ENCODE results near the gene KCNE3.

KCNE3 gene

GRCh38 chr11:74480688-74481417 is 13.5 kb upstream of the KCNE3 start:
- no peak for TF ChIP-seq CTCF (conservative IDR thresholded peaks at IDR 0.05; ENCODE audit: low read depth)
- POLR2A ChIA-PET (ENCODE audit: low non-redundant PET) = no interaction called here
- DNase-seq (ENCODE audit: low spot score) = no peak
- CTCF ChIA-PET = no interaction called here
- no peak overlapping the region for H3K27ac ChIP-seq

GRCh38 chr11:74479732-74480123 is 12.4 kb upstream of the KCNE3 start:
- CTCF ChIA-PET = no interaction called here

GRCh38 chr11:74478877-74479731 is 11.8 kb upstream of the KCNE3 start:
- no peak overlapping the region for H3K27ac ChIP-seq
- ChIA-PET POLR2A (ENCODE audit: low non-redundant PET) (no interaction called here), CTCF (no interaction called here)
- TF ChIP-seq CTCF (conservative IDR thresholded peaks at IDR 0.05; ENCODE audit: low read depth) = no peak
- DNase-seq (ENCODE audit: low spot score) = no peak

More at GRCh38 chr11:74479732-74480123, 12.4 kb upstream of the KCNE3 start:
- POLR2A ChIA-PET (ENCODE audit: low non-redundant PET) = no interaction called here
- H3K27ac ChIP-seq = no peak overlapping the region
- DNase-seq (ENCODE audit: low spot score) = no peak
- TF ChIP-seq CTCF (conservative IDR thresholded peaks at IDR 0.05; ENCODE audit: low read depth) = no peak

GRCh38 chr11:74476536-74476935 is 9.2 kb upstream of the KCNE3 start:
- H3K27ac ChIP-seq = no peak overlapping the region
- CTCF ChIA-PET = no interaction called here
- no peak for DNase-seq (ENCODE audit: low spot score)
- POLR2A ChIA-PET (ENCODE audit: low non-redundant PET) = no interaction called here
- no peak for TF ChIP-seq CTCF (conservative IDR thresholded peaks at IDR 0.05; ENCODE audit: low read depth)

- H3K27ac ChIP-seq = no peak overlapping the region
- ChIA-PET POLR2A (ENCODE audit: low non-redundant PET) (no interaction called here), CTCF (no interaction called here)
- TF ChIP-seq CTCF (conservative IDR thresholded peaks at IDR 0.05; ENCODE audit: low read depth) = no peak
- no peak for DNase-seq (ENCODE audit: low spot score)
Measured at GRCh38 chr11:74474316-74474715, 7.0 kb upstream of the KCNE3 start.

- TF ChIP-seq CTCF (conservative IDR thresholded peaks at IDR 0.05; ENCODE audit: low read depth) = no peak
- ChIA-PET POLR2A (ENCODE audit: low non-redundant PET) (no interaction called here), CTCF (no interaction called here)
- DNase-seq (ENCODE audit: low spot score) = no peak
- H3K27ac ChIP-seq = no peak overlapping the region
Measured at GRCh38 chr11:74473382-74474173, 6.2 kb upstream of the KCNE3 start.

Measured in RWPE1 (cell line).